SK-N-SH (cell line): ENCODE results near the gene OR5K1.

Experiments used
- EZH2phosphoT487 ChIP-seq: fragments of 200-600 bp; sonication (generic); IDR thresholded peaks from 2 replicates; pipeline ENCODE4 v1.6.1; 2017; ENCODE audit warnings: low read depth, mixed run types, mild to moderate bottlenecking, antibody characterized with exemption, moderate library complexity, borderline replicate concordance
- JUND ChIP-seq: IDR thresholded peaks from 2 replicates; pipeline ENCODE4 v1.4.0; 2012
- POLR2AphosphoS5 ChIP-seq: IDR thresholded peaks from 2 replicates; pipeline ENCODE4 v1.6.1; 2012; ENCODE audit warnings: low read depth, low read length
- SMC3 ChIP-seq: IDR thresholded peaks from 2 replicates; pipeline ENCODE4 v1.6.1; 2012; ENCODE audit warnings: low read depth, low read length, improper control_type of control experiment

DNA sequence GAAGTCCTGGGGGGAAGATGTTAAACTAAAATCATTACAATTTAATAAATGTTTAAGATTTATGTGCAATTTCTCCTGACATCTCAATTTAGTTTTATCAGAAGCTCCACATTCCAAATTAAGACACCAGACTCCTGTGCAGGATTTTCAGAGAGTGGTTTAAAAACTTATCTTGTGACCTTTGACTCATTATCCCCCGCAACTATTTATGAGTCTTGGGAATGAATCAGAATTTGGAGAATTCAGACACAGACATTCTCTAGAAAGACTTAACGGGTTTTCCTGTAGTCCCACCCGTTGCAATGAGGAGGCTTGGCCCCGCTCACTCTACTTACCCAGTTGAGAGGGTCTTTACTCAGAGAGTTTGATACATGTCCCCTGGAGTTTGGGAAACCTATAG lies 41.5 kb downstream of the OR5K1 start:
- TF ChIP-seq JUND (no peak), SMC3 (no peak), POLR2AphosphoS5 (no peak), EZH2phosphoT487 (no peak)
